HepG2 (cell line): ENCODE measurements around the gene FIZ1. TPM values are rescaled to one million over a fixed set of nuclear protein-coding genes. Genes with fewer than 3 reads are reported as not detected.

Experiments used
- AKAP8 ChIP-seq: sonication (generic); formaldehyde crosslinking; IDR thresholded peaks from 2 replicates; pipeline ENCODE4 v1.5.1; 2020; ENCODE audit warnings: mild to moderate bottlenecking, missing genetic modification reagents
- ARID2 ChIP-seq: sonication (generic); formaldehyde crosslinking; IDR thresholded peaks from 2 replicates; pipeline ENCODE4 v1.8.1; 2022; ENCODE audit warnings: mild to moderate bottlenecking, missing genetic modification reagents, borderline replicate concordance
- ARNT2 ChIP-seq: sonication (generic); formaldehyde crosslinking; IDR thresholded peaks from 2 replicates; pipeline ENCODE4 v1.8.0; 2022; ENCODE audit warnings: mild to moderate bottlenecking, low read depth, missing genetic modification reagents, moderate library complexity
- EP300 ChIP-seq, 3 experiments: sonication (generic) in 1 of 3; formaldehyde crosslinking in 1 of 3; IDR thresholded peaks; 2 replicates each; pipeline versions ENCODE4 v1.5.1 to v1.6.1; 2011 to 2020; ENCODE audit warnings: low read depth in 2 of 3, low read length in 2 of 3, borderline replicate concordance in 1 of 3, improper control_type of control experiment in 1 of 3, mild to moderate bottlenecking in 1 of 3, missing genetic modification reagents in 1 of 3, moderate library complexity in 1 of 3
- GATAD1 ChIP-seq: IDR thresholded peaks from 2 replicates; pipeline ENCODE4 v1.6.1; 2016; ENCODE audit warnings: missing genetic modification reagents, missing compliant biosample characterization
- HNRNPLL ChIP-seq: fragments of 200-400 bp; formaldehyde crosslinking; IDR thresholded peaks from 2 replicates; pipeline ENCODE4 v1.6.1; 2017; ENCODE audit warnings: mild to moderate bottlenecking, low read depth, low read length; ENCODE audit not compliant: poor library complexity, severe bottlenecking
- SIX4 ChIP-seq: sonication (generic); formaldehyde crosslinking; IDR thresholded peaks from 2 replicates; pipeline ENCODE4 v1.4.0; 2020; ENCODE audit warnings: missing genetic modification reagents
- SUZ12 ChIP-seq: fragments of 150-350 bp; IDR thresholded peaks from 2 replicates; pipeline ENCODE4 v1.6.1; 2014; ENCODE audit warnings: low read depth, low read length
- TAF1 ChIP-seq: sonication (generic); formaldehyde crosslinking; IDR thresholded peaks from 2 replicates; pipeline ENCODE4 v1.4.0; 2020; ENCODE audit warnings: missing genetic modification reagents
- THAP11 ChIP-seq: IDR thresholded peaks from 2 replicates; pipeline ENCODE4 v1.6.1; 2016; ENCODE audit warnings: missing biosample characterization, missing genetic modification reagents
- ZC3H13 ChIP-seq: sonication (generic); formaldehyde crosslinking; IDR thresholded peaks from 2 replicates; pipeline ENCODE4 v1.8.1; 2023; ENCODE audit warnings: mild to moderate bottlenecking, missing genetic modification reagents, moderate library complexity
- ZFP1 ChIP-seq: IDR thresholded peaks from 2 replicates; pipeline ENCODE4 v1.6.1; 2016
- ZNF225 ChIP-seq: sonication (generic); formaldehyde crosslinking; IDR thresholded peaks from 2 replicates; pipeline ENCODE4 v1.4.0; 2020; ENCODE audit warnings: mild to moderate bottlenecking, missing genetic modification reagents
- ZNF567 ChIP-seq: sonication (generic); formaldehyde crosslinking; IDR thresholded peaks from 2 replicates; pipeline ENCODE4 v1.8.1; 2023; ENCODE audit warnings: mild to moderate bottlenecking, missing genetic modification reagents, borderline replicate concordance
- ZNF569 ChIP-seq: sonication (generic); formaldehyde crosslinking; IDR thresholded peaks from 2 replicates; pipeline ENCODE4 v1.5.0; 2020; ENCODE audit warnings: mild to moderate bottlenecking, missing genetic modification reagents, moderate library complexity, borderline replicate concordance
- ZNF749 ChIP-seq: sonication (generic); formaldehyde crosslinking; IDR thresholded peaks from 2 replicates; pipeline ENCODE4 v1.8.0; 2022; ENCODE audit warnings: mild to moderate bottlenecking, missing genetic modification reagents, moderate library complexity, borderline replicate concordance
- ZNF775 ChIP-seq: sonication (generic); formaldehyde crosslinking; IDR thresholded peaks from 2 replicates; pipeline ENCODE4 v1.4.0; 2020; ENCODE audit warnings: missing genetic modification reagents, mild to moderate bottlenecking, moderate library complexity, borderline replicate concordance
- ZZZ3 ChIP-seq: sonication (generic); formaldehyde crosslinking; IDR thresholded peaks from 2 replicates; pipeline ENCODE4 v1.4.0; 2020; ENCODE audit warnings: missing genetic modification reagents, mild to moderate bottlenecking, borderline replicate concordance
- polyA plus RNA-seq, 8 experiments: library from polyadenylated mRNA; depleted of rRNA in 3 of 8; stranded (reverse) in 7 of 8; unstranded in 1 of 8; fragments of >200 nt; fragmentation: Illumina TruSeq in 4 of 8; extraction: Trizol in 4 of 8; gene quantifications; 2 replicates each; pipeline versions ENCODE4 v1.2.1 to v1.2.3, GENCODE V29; 2011 to 2016; ENCODE audit warnings: low read depth in 4 of 8, missing spikeins in 1 of 8, mixed read lengths in 1 of 8; ENCODE audit not compliant: insufficient read depth in 1 of 8
- total RNA-seq, 5 experiments: library from RNA; depleted of rRNA; stranded (reverse); fragments of >200 nt; fragmentation: Illumina TruSeq; extraction: Trizol; gene quantifications; 2 replicates each; pipeline ENCODE4 v1.2.3, GENCODE V29; 2016; ENCODE audit warnings: low read depth in 1 of 5
- TF ChIP-seq, protein P1 (sequence below): sonication (generic); formaldehyde crosslinking; IDR thresholded peaks from 2 replicates; pipeline ENCODE4 v1.5.0; 2020; ENCODE audit warnings: mild to moderate bottlenecking, missing genetic modification reagents, moderate library complexity
- TF ChIP-seq, protein P2 (sequence below): IDR thresholded peaks from 2 replicates; pipeline ENCODE4 v1.6.1; 2016; ENCODE audit warnings: missing genetic modification reagents, missing compliant biosample characterization
- TF ChIP-seq, protein P3 (sequence below): sonication (generic); formaldehyde crosslinking; IDR thresholded peaks from 2 replicates; pipeline ENCODE4 v1.4.0; 2020; ENCODE audit warnings: mild to moderate bottlenecking, missing genetic modification reagents, borderline replicate concordance
- TF ChIP-seq, protein P4 (sequence below): sonication (generic); formaldehyde crosslinking; IDR thresholded peaks from 2 replicates; pipeline ENCODE4 v1.5.1; 2020; ENCODE audit warnings: mild to moderate bottlenecking, missing genetic modification reagents, moderate library complexity
- TF ChIP-seq, protein P5 (sequence below): sonication (generic); formaldehyde crosslinking; IDR thresholded peaks from 2 replicates; pipeline ENCODE4 v1.8.1; 2023; ENCODE audit warnings: mild to moderate bottlenecking, missing genetic modification reagents, borderline replicate concordance

Gene FIZ1
- total and polyA plus RNA-seq, 2 of the 13 experiments (the other 11 are each of a cell fraction or from before 2014, with no cell fraction given): 3.6 to 5.9 TPM

DNA sequence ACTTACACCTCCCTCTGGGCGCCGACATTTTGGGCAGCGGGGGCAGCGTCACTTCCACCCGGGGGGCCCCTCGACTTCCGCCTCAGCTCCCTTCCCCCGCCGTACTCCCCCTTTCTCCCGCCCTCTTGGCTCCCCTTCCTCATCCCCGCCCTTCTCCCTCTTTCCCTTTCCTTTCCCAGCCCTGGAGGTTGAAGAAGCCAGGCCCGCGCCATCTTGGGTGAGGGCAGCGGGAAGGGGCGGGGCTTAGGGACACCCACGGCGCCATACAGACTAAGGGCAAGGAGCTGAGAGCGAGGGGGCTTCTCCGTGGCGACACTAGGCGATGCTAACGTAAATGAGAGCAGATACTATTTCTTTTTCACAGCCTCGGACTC lies at the start of gene FIZ1 (continued):
- TF ChIP-seq GATAD1 (CRISPR knock-in tag) (peak; percentile 90), TAF1 (CRISPR knock-in tag) (peak; percentile 77), HNRNPLL (peak; percentile 45), ZFP1 (no peak; the same call in 1 of the 2 replicates), ZNF225 (no peak), ZC3H13 (CRISPR knock-in tag) (no peak; the same call in 1 of the 2 replicates), THAP11 (CRISPR knock-in tag) (peak; percentile 90), AKAP8 (CRISPR knock-in tag) (no peak), ARID2 (CRISPR knock-in tag) (no peak), EP300 (IDR thresholded peaks at IDR 0.05; ENCODE audit: low read depth in 2 of 2, low read length in 2 of 2) (no peak), EP300 (CRISPR knock-in tag; IDR thresholded peaks at IDR 0.05; ENCODE audit: borderline replicate concordance) (no peak), SUZ12 (no peak), ZNF569 (CRISPR knock-in tag) (no peak), SIX4 (no peak), ZZZ3 (peak; percentile 52; the same call in 1 of the 2 replicates), ZNF567 (CRISPR knock-in tag) (no peak), ZNF749 (CRISPR knock-in tag) (no peak), ZNF775 (CRISPR knock-in tag) (no peak), ARNT2 (CRISPR knock-in tag) (no peak)
- TF ChIP-seq, protein P1, sequence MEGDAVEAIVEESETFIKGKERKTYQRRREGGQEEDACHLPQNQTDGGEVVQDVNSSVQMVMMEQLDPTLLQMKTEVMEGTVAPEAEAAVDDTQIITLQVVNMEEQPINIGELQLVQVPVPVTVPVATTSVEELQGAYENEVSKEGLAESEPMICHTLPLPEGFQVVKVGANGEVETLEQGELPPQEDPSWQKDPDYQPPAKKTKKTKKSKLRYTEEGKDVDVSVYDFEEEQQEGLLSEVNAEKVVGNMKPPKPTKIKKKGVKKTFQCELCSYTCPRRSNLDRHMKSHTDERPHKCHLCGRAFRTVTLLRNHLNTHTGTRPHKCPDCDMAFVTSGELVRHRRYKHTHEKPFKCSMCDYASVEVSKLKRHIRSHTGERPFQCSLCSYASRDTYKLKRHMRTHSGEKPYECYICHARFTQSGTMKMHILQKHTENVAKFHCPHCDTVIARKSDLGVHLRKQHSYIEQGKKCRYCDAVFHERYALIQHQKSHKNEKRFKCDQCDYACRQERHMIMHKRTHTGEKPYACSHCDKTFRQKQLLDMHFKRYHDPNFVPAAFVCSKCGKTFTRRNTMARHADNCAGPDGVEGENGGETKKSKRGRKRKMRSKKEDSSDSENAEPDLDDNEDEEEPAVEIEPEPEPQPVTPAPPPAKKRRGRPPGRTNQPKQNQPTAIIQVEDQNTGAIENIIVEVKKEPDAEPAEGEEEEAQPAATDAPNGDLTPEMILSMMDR (CRISPR knock-in tag): no peak
- TF ChIP-seq, protein P2, sequence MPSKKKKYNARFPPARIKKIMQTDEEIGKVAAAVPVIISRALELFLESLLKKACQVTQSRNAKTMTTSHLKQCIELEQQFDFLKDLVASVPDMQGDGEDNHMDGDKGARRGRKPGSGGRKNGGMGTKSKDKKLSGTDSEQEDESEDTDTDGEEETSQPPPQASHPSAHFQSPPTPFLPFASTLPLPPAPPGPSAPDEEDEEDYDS (CRISPR knock-in tag): no peak
- TF ChIP-seq, protein P3, sequence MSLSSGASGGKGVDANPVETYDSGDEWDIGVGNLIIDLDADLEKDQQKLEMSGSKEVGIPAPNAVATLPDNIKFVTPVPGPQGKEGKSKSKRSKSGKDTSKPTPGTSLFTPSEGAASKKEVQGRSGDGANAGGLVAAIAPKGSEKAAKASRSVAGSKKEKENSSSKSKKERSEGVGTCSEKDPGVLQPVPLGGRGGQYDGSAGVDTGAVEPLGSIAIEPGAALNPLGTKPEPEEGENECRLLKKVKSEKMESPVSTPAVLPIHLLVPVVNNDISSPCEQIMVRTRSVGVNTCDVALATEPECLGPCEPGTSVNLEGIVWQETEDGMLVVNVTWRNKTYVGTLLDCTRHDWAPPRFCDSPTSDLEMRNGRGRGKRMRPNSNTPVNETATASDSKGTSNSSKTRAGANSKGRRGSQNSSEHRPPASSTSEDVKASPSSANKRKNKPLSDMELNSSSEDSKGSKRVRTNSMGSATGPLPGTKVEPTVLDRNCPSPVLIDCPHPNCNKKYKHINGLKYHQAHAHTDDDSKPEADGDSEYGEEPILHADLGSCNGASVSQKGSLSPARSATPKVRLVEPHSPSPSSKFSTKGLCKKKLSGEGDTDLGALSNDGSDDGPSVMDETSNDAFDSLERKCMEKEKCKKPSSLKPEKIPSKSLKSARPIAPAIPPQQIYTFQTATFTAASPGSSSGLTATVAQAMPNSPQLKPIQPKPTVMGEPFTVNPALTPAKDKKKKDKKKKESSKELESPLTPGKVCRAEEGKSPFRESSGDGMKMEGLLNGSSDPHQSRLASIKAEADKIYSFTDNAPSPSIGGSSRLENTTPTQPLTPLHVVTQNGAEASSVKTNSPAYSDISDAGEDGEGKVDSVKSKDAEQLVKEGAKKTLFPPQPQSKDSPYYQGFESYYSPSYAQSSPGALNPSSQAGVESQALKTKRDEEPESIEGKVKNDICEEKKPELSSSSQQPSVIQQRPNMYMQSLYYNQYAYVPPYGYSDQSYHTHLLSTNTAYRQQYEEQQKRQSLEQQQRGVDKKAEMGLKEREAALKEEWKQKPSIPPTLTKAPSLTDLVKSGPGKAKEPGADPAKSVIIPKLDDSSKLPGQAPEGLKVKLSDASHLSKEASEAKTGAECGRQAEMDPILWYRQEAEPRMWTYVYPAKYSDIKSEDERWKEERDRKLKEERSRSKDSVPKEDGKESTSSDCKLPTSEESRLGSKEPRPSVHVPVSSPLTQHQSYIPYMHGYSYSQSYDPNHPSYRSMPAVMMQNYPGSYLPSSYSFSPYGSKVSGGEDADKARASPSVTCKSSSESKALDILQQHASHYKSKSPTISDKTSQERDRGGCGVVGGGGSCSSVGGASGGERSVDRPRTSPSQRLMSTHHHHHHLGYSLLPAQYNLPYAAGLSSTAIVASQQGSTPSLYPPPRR (CRISPR knock-in tag): no peak
- TF ChIP-seq, protein P4, sequence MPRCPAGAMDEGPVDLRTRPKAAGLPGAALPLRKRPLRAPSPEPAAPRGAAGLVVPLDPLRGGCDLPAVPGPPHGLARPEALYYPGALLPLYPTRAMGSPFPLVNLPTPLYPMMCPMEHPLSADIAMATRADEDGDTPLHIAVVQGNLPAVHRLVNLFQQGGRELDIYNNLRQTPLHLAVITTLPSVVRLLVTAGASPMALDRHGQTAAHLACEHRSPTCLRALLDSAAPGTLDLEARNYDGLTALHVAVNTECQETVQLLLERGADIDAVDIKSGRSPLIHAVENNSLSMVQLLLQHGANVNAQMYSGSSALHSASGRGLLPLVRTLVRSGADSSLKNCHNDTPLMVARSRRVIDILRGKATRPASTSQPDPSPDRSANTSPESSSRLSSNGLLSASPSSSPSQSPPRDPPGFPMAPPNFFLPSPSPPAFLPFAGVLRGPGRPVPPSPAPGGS: no peak; the same call in 1 of the 2 replicates
- TF ChIP-seq, protein P5, sequence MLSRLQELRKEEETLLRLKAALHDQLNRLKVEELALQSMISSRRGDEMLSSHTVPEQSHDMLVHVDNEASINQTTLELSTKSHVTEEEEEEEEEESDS (CRISPR knock-in tag): no peak
